Erythroblast (primary cell): Measurements from ENCODE around the gene OSBP2.

ENCODE experiments used
- GATA1 ChIP-seq: IDR thresholded peaks from 2 replicates; pipeline ENCODE4 v1.6.1; 2011; ENCODE audit warnings: low read depth, mild to moderate bottlenecking, control low read depth, low read length, moderate library complexity
- POLR2A ChIP-seq: IDR thresholded peaks from 2 replicates; pipeline ENCODE4 v1.6.1; 2011; ENCODE audit warnings: mild to moderate bottlenecking, low read length

DNA sequence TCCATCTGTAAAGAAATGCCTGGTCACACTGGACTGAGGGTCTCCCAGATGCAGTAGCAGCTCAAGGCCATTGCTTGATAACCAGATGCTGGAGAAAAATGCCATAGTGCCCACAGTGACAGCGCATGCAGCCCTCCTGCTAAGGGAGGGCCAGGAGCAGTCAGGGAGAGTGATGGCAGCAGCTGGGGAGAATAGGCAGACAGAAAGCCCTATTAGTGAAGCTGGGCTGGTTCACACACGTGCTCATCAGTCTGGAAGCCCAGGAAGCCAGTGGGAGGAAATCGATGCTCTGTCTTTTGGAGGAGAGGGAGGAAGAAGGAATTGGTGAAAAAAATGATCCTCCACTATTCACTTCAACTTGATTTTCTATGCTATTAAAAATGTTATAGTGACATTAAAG is 82.9 kb downstream of the OSBP2 start:
- TF ChIP-seq POLR2A = no peak
- no peak for TF ChIP-seq GATA1
